ENCODE results near the gene PRRC2B. TPM values are rescaled to one million over a fixed set of nuclear protein-coding genes. Genes with fewer than 3 reads are reported as not detected.

The PRRC2B gene
- total and polyA plus RNA-seq, 4 donors = 39.4 to 171 (median 91.4) TPM

GRCh38 chr9:131490514-131490913 lies 96.6 kb downstream of the PRRC2B start:
- no peaks in the 10 kb centered on the region for H3K4me1 ChIP-seq (ENCODE audit: control insufficient read depth in 5 of 5, insufficient read depth in 5 of 5, low read length in 5 of 5)
- H3K9ac ChIP-seq (ENCODE audit: insufficient read depth in 1 of 2, low read length in 2 of 2) = no peak overlapping the region
- no peak overlapping the region for H3K4me3 ChIP-seq
- DNase-seq (peak in 1 of 3 donors; percentile 50), ATAC-seq (ENCODE audit: insufficient read depth, low FRiP score) (no peak)
- H3K9me3 ChIP-seq (ENCODE audit: control insufficient read depth in 4 of 4, insufficient read depth in 3 of 4, low read length in 3 of 4) = no peaks in the 10 kb centered on the region
- TF ChIP-seq, protein P1, sequence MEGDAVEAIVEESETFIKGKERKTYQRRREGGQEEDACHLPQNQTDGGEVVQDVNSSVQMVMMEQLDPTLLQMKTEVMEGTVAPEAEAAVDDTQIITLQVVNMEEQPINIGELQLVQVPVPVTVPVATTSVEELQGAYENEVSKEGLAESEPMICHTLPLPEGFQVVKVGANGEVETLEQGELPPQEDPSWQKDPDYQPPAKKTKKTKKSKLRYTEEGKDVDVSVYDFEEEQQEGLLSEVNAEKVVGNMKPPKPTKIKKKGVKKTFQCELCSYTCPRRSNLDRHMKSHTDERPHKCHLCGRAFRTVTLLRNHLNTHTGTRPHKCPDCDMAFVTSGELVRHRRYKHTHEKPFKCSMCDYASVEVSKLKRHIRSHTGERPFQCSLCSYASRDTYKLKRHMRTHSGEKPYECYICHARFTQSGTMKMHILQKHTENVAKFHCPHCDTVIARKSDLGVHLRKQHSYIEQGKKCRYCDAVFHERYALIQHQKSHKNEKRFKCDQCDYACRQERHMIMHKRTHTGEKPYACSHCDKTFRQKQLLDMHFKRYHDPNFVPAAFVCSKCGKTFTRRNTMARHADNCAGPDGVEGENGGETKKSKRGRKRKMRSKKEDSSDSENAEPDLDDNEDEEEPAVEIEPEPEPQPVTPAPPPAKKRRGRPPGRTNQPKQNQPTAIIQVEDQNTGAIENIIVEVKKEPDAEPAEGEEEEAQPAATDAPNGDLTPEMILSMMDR (IDR thresholded peaks at IDR 0.05; ENCODE audit: control extremely low read depth, extremely low read depth) = no peak
- no peak overlapping the region for H3K27ac ChIP-seq (ENCODE audit: low read depth in 1 of 2, low read length in 1 of 2)
- no peaks in the 10 kb centered on the region for H3K27me3 ChIP-seq (ENCODE audit: control insufficient read depth in 3 of 3, insufficient read depth in 3 of 3, low read length in 2 of 3)
- H3K36me3 ChIP-seq (ENCODE audit: control insufficient read depth in 4 of 4, insufficient read depth in 4 of 4, low read length in 4 of 4) = peaks cover 34 to 96% (median 66%) of the 10 kb centered on the region in 4 donors
- whole genome bisulfite sequencing, 2 donors = 70% methylated on average over 8 of the region's 8 CpGs

GRCh38 chr9:131491001-131491710 lies 97.3 kb downstream of the PRRC2B start:
- H3K4me3 ChIP-seq = no peak overlapping the region
- peaks cover 37 to 95% (median 65%) of the 10 kb centered on the region in 4 donors for H3K36me3 ChIP-seq (ENCODE audit: control insufficient read depth in 4 of 4, insufficient read depth in 4 of 4, low read length in 4 of 4)
- ATAC-seq (ENCODE audit: insufficient read depth, low FRiP score) = no peak
- no peaks in the 10 kb centered on the region for H3K4me1 ChIP-seq (ENCODE audit: control insufficient read depth in 5 of 5, insufficient read depth in 5 of 5, low read length in 5 of 5)
- no peak overlapping the region for H3K27ac ChIP-seq (ENCODE audit: low read depth in 1 of 2, low read length in 1 of 2)
- WGBS, 2 donors = 96 to 97% methylated on average over 20 of the region's 20 CpGs
- TF ChIP-seq, protein P1 (IDR thresholded peaks at IDR 0.05; ENCODE audit: control extremely low read depth, extremely low read depth) = no peak
- no peaks in the 10 kb centered on the region for H3K9me3 ChIP-seq (ENCODE audit: control insufficient read depth in 4 of 4, insufficient read depth in 3 of 4, low read length in 3 of 4)
- no peak overlapping the region for H3K9ac ChIP-seq (ENCODE audit: insufficient read depth in 1 of 2, low read length in 2 of 2)
- DNase-seq = no peak
- no peaks in the 10 kb centered on the region for H3K27me3 ChIP-seq (ENCODE audit: control insufficient read depth in 3 of 3, insufficient read depth in 3 of 3, low read length in 2 of 3)

DNA sequence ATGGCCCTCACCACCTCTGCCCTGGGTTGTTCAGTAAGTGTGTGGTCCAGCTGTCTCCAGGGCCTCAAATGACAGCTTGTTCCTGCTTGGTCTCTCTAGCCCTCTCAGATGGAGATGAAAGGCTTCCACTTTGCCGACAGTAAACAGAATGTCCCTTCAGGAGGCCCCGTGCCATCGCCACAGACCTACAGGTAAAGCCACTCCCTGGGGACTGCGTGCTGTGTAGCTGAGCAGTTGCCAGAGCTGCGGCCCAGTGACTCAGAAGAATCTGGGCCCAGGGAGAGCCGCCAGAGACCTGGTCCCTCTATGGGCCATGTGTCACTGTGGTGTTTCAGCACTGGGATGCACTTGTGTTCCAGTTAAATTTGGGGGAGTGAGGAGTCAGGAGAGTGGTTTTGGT lies 98.2 kb downstream of the PRRC2B start:
- Histone ChIP-seq H3K4me3 (no peak overlapping the region), H3K9me3 (ENCODE audit: control insufficient read depth in 4 of 4, insufficient read depth in 3 of 4, low read length in 3 of 4) (no peaks in the 10 kb centered on the region), H3K4me1 (ENCODE audit: control insufficient read depth in 5 of 5, insufficient read depth in 5 of 5, low read length in 5 of 5) (no peaks in the 10 kb centered on the region), H3K9ac (ENCODE audit: insufficient read depth in 1 of 2, low read length in 2 of 2) (no peak overlapping the region), H3K27me3 (ENCODE audit: control insufficient read depth in 3 of 3, insufficient read depth in 3 of 3, low read length in 2 of 3) (no peaks in the 10 kb centered on the region), H3K27ac (ENCODE audit: low read depth in 1 of 2, low read length in 1 of 2) (no peak overlapping the region), H3K36me3 (ENCODE audit: control insufficient read depth in 4 of 4, insufficient read depth in 4 of 4, low read length in 4 of 4) (peaks cover 45 to 95% (median 64%) of the 10 kb centered on the region in 4 donors)
- DNase-seq (no peak), ATAC-seq (ENCODE audit: insufficient read depth, low FRiP score) (no peak)
- TF ChIP-seq, protein P1 (IDR thresholded peaks at IDR 0.05; ENCODE audit: control extremely low read depth, extremely low read depth) = no peak
- 86 to 87% methylated on average over 6 of the region's 6 CpGs for WGBS, 2 donors
